Stimulated activated CD8-positive, alpha-beta memory T cell treated with anti-CD3 and anti-CD28 coated beads, Interleukin-15, amount 100 ng/mL, for 24 hours (primary cell): ENCODE data around the gene SLC38A6.

Source experiments
- DNase-seq: peaks from one replicate; pipeline ENCODE4 v3.0.0-alpha.2; 2020; ENCODE audit warnings: low read depth

SLC38A6 gene

DNA sequence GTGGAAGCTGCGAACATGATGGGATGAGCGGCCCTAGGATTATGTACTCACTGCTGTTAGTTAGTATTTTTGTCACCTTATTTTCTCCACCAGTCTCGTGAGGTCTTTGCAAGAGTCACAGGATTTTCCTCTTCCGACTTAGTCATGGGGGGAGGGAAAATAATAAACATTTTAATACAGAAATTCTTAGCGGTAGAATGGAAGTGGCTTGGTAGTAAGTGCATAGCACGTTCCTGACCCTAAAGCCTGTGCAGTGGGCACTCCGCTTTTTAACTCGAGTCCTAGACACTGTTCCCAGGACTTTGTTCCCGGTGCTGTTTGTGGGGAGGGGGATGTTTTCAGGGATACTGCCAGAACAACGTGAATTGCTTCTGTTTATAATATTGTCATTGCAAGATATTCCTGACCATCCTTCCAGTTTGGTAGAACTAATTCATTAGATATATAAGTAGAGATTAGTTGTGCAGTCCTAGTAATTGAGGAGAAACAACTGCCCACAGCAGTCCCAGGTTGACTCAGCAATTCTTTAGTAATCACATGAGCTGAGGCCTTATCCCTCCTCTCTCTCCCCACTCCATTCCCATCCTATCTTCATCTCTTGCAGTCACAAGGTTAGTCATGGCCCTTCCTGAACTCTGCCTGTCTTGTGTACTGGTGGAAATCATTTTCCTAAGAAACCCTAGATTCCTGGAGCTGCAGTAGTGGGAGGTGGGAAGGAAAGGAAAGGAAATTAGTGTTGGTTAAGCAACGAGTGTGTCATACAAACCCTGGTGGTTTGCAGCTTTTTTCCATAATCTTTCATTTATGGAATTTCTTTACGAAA lies 799 bp downstream of the SLC38A6 start:
- DNase-seq: no peak

DNA sequence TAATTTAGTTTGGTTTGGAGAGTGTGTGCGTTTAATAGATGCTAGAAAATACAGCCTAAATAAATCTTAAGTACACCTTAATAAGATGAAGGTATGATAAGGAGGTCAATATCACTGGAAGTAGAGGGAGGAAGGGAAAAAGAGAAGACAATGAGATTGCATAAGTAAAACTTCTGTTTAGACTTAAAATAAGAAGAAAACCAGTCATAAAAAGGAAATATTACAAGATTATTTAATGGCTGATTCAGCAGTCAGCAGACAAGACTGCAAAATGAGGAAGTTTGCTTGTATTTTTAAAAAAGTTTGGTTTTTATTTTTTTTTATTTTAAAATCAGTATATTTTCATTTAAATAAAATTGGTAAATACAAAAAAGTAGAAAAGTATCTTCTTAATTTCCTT lies 3.2 kb downstream of the SLC38A6 start:
- no peak for DNase-seq

DNA sequence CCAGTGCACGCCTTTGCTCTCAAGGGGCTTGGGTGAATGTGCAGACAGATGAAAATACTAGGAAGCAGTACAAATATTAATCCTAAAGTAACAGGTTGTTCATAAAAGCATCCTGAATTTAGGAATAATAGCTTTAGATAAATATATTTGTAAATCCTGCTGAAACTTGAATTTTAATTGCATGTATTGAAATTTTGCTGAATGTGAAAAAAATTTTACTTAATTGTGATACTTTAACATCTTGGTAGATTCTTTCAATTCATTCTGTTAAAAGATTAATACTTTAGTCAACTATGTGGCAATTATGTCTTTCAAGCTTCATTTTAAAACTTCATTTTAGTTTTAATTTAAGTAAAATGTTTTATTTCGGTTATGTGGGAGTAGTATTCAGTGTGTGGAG lies 5.5 kb downstream of the SLC38A6 start:
- no peak for DNase-seq

DNA sequence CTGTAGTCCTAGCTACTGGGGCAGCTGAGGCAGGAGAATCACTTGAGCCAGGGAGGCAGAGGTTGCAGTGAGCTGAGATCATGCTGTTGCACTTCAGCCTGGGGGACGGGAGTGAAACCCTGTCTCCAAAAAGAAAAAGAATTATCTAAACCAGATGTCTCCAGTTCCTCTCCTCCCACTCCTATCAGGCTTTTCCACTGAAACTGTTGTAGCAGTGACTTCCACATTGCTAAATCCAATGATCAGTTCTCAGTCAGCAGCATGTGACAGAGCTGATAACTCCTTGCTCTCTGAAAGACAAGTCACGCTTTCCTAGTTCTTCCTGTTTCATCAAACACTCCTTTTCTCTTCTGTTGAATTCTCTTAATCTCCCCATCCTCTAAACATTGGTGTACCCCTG lies 8.6 kb downstream of the SLC38A6 start:
- no peak for DNase-seq

GRCh38 chr14:60998617-60999016 lies 17.6 kb downstream of the SLC38A6 start:
- DNase-seq: no peak

GRCh38 chr14:60999536-60999935 lies 18.5 kb downstream of the SLC38A6 start:
- DNase-seq: no peak

GRCh38 chr14:61003571-61003970 lies 22.5 kb downstream of the SLC38A6 start:
- DNase-seq: no peak

GRCh38 chr14:61019537-61019936 lies 38.5 kb downstream of the SLC38A6 start:
- DNase-seq: no peak

GRCh38 chr14:61025251-61026223 lies 44.5 kb downstream of the SLC38A6 start:
- peak; percentile 6 for DNase-seq

- no peak for DNase-seq
Observed at GRCh38 chr14:61026526-61026925, 45.5 kb downstream of the SLC38A6 start.

DNA sequence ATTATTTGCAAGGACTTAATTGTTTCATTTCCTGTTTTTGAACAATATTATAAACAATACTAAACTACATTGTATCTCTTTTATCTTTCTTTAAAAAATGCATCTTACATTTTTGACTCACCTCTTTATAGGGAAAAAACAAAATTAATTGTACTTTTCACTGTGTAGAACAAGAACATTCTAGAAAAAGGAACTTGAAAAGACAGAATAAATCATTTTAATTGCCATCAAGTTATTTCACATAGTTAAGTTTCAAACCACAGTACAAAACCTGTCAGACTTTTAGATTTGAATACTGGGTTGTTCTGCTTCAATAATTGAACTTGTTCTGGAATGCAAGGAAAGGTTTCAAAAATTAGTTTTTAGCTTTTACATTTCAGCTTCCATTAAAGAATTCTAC lies 50.0 kb downstream of the SLC38A6 start:
- DNase-seq: no peak

DNA sequence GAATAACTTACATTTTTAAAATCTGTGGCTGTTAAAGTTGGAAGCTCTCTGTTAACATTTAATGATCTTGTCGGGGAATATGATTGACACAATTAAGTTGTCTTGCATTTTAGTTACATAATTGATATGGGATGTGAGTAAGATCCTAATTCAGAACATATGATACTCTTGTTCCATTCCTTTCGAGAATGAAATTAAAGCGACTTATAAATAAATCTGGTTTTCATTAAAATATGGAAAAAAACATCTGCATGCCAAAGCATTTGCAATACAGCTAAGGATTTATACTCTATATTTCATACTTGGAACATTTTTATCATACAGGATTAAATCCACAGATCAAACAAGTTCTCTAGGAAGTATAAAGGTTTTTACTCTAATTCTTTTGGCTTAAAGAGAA lies 52.0 kb downstream of the SLC38A6 start:
- DNase-seq: no peak

DNA sequence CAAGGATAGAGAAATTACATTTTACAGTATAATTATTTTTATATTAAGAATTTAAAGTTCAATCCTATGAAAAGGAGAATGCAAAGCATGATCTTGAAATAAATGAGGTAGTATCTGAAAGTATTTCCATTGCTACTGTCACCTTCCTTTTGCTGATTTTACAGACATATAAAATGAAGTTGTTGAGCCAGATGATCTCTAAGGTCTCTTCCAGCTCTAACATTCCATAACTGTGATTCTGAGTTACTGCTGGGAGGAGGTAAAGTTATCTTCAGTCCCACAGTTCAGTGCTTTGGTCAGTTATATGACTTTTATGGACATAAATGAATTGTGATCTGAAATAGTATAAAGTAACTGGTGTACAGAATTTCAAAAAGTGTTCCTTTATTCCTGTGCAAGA lies 52.8 kb downstream of the SLC38A6 start:
- no peak for DNase-seq

- no peak for DNase-seq
Observed at GRCh38 chr14:61034416-61035120, 53.5 kb downstream of the SLC38A6 start.

- no peak for DNase-seq
Observed at GRCh38 chr14:61037215-61037614, 56.2 kb downstream of the SLC38A6 start.

GRCh38 chr14:61041704-61042103 lies 60.7 kb downstream of the SLC38A6 start:
- DNase-seq: no peak

GRCh38 chr14:61042220-61042619 lies 61.2 kb downstream of the SLC38A6 start:
- no peak for DNase-seq

DNA sequence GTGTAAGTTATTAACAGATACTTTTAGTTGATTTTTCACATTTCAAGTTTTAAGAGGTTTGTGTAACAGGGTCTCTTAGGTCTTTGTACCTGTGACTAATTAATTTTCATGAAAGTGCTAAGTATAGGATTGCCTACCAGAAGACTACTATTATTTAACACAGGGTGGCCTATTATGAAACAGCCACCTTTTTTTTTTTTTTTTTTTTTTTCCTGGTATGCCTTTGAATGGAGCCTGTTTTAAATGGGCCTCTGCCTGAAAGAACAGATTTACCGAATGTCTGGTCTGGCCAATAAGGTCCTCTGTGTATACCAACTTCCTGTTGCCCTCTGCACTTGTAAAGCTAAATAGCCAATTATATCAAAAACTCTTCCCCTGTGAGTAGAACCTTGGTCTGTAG lies 62.5 kb downstream of the SLC38A6 start:
- DNase-seq: no peak

DNA sequence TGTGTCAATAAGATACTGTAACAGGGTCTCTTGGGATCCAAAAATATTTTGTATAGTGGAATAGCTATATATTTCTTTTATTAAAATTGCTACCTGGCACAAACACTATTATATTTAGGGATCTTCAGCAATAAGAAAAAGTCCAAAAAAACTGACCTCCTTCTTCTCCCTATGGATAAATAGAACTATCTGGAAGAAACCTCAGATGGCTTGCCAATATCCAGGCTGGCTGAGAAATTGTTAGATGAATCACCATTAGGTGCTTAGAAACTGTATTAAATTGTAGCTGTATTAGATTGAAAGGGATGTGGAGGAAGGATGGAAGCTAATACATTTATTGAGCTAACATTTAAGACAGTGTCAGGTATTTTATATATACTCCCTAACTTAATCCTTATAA lies 66.0 kb downstream of the SLC38A6 start:
- no peak for DNase-seq

DNA sequence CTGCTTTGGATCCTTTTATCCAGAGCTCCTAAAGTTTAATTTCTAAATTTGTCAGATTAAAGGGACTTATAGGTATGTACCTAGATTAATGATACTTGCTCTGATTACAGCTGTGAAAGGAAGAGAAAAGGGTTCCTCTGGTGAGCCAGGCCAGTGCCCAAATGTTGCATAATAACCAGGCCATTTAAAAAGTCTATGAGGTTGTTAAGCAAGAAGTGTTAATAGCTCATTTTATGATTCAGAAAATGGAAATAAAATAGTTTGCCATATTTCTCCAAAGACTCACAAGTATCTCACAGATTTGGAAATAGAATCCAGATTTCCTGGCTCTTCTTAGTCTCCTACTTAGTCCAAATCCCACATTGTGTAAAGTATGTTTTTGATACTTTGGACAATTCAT lies 67.6 kb downstream of the SLC38A6 start:
- DNase-seq: no peak

DNA sequence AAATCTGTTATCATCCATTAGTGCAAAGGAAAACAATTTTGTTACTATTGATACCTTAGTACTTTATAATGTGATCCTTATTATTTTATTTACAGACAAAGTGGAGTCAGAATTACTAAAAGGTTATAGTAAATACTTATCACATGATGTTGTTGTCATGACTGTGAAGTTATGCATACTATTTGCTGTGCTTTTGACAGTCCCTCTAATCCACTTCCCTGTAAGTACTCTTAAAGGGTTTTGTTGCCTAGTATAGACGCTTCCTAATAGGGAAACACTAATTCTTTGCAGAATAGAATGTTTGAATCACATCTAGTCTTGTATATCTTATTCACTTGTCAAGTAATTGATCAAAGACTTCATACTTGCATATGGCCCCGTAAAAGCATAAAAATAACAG lies 69.4 kb downstream of the SLC38A6 start:
- DNase-seq: no peak

GRCh38 chr14:61051051-61051450 lies 70.0 kb downstream of the SLC38A6 start:
- DNase-seq: no peak
